Measurements from ENCODE around the gene CFAP126.
"Not testable (repeated sequence)": the region's sequence is repeated elsewhere in the genome, so short reads cannot be mapped to it uniquely, and the experiment has no call there.

Gene CFAP126

GRCh38 chr1:161379071-161379470 is 11.4 kb upstream of the CFAP126 start:
- DNase-seq = no peak

- DNase-seq = no peak
These were observed 10.3 kb upstream of the CFAP126 start for GRCh38 chr1:161378014-161378413.

GRCh38 chr1:161374373-161374772 is 6.7 kb upstream of the CFAP126 start:
- no peak for DNase-seq

DNA sequence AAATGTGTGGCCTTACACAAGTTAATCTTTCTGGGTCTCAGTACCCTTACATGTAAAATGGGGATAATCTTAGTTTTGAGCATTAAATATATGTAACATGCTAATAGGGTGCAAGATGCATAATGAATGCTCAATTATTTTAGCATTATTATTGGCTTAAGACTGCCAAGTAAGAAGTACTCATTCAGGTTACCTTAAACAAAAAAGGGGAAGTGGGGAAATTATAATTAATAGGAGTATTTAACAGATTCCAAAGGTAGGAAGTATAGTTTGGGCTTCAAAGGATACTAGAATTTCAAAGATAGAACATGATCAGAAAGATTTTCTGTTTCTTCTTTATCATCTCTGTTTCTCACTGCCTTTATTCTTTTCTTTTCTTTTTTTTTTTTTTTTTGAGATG is 5.8 kb upstream of the CFAP126 start:
- no peak for DNase-seq

- no peak for DNase-seq
These were observed 2.5 kb downstream of the CFAP126 start for GRCh38 chr1:161365207-161365606.

DNA sequence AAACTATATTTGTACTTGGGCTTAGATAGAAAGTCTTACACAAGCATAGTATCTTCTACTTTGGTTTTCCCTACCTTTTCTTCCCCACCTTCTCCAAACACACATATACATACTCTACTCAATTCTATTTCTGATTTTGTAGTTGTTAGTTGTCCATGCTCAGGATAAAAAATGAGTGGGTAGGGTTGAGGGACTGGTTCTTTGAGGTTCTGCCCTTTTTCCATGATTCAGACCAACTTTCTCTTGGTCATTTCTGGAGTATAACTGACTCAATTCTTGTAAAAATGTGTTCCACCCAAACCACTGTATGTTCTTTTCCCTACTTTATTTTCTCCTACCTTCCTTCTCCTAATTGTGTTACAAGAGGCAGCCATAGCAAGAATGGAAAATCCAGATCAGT is 3.3 kb downstream of the CFAP126 start:
- DNase-seq = no peak

GRCh38 chr1:161359291-161359690 is 8.4 kb downstream of the CFAP126 start:
- DNase-seq = no peak

DNA sequence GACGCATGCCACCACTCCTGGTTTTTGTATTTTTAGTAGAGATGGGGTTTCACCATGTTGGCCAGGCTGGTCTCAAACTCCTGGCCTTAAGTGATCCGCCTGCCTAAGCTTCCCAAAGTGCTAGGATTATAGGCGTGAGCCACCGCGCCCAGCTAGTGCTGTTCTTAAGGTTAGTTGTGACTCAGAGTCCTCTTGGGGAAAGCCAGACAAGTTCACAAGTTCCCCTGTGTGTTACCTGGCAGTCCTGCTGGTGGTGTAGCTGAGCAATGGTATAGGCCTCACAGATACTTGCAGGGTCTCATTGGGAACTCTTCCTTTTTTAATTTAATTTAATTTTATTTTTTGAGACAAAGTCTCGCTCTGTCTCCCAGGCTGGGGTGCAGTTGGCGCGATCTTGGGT is 10.6 kb downstream of the CFAP126 start:
- DNase-seq = no peak

DNA sequence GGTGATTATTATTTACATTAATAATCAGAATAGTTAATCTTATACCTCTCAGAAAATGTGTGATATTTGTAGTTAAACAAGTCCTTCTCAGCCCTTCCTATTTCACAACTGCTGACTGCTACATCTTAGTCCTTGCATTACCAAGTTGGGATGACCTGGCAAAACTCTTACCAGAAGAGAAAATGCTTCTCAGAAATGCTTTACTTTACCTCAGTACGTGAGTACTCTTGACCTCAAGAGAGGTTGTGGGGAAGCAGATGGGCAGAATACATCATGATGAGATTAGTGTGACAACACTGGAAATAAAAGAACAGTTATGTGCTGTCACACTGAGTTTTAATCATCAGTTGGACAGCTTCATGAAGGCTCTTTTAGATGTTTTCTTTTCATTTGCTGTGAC is 16.2 kb downstream of the CFAP126 start:
- no peak for DNase-seq

GRCh38 chr1:161350671-161351070 is 17.0 kb downstream of the CFAP126 start:
- DNase-seq = no peak

DNA sequence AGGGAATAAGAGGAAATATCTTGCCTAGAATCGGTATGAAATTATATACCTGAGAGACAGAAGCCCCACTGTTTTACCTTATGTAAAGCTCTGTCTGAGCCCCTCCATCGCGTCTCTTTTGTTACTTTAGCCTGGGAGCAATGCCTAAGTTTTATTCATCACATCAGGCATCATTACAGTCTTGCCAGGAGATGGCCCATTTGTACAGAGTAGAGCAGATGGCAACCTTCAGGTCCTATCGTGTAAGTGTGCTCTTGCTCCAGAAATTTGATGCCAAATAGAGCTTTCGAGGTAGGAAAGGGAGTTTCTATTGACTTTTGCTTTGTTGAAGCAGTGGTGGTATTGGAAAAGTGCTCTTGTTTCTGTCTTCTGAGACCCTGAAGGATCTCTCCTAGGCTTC is 24.9 kb downstream of the CFAP126 start:
- no peak for DNase-seq

DNA sequence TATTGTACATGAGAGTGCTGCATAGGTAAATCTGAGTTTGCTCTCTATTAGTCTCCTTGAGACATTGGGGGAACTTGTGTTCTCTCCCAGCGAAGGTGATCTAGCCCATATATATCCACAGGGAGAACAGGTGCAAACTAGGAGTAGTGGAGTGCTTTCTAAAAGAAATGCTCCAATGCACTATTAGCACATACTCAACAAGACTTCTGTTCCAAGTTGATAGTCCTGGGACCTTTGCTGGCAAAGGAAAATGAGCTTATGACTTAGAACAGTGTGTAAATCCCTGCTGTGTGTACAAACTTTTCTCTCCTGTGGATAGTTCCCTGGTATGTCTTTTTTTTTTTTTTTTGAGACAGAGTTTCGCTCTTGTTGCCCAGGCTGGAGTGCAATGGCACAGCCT is 25.5 kb downstream of the CFAP126 start:
- DNase-seq = no peak

DNA sequence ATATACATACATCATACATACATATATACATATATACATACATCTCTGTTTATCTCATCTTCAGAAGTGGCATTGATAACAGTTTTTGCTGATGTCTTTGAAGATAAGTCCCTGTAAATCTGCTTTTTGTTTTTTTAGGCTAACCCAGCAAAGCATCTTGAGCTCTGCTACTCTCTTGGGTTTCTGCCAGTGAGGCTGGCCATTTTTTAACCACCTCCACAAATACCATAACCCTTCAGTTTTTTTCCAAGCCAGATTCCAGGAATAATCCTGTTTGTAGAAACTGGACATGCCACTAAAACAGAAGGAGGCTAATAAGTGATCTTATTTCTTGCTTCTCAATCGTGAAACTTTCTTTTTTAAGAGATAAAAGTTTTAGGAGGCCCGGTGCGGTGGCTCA is 31.9 kb downstream of the CFAP126 start:
- no peak for DNase-seq

GRCh38 chr1:161333166-161333565 is 34.5 kb downstream of the CFAP126 start:
- no peak for DNase-seq

DNA sequence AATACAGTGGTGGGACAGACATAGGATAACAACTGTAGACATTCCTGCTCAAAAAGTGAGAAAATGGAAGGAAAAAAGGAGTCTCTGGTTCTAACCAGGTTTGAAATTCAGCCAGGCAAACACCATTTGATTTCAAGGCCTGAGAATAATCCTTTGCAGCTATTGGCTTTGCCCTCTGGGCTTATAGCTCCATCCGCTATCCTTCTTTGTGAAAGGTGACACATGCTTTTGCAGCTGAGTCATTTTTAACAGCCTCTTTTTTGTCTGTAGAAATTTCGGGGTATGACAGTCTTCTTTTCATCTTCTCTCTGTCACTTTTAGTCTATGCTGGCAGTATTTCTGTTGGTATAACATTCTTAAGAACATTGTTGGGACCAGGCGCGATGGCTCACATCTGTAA is 37.3 kb downstream of the CFAP126 start:
- no peak for DNase-seq

DNA sequence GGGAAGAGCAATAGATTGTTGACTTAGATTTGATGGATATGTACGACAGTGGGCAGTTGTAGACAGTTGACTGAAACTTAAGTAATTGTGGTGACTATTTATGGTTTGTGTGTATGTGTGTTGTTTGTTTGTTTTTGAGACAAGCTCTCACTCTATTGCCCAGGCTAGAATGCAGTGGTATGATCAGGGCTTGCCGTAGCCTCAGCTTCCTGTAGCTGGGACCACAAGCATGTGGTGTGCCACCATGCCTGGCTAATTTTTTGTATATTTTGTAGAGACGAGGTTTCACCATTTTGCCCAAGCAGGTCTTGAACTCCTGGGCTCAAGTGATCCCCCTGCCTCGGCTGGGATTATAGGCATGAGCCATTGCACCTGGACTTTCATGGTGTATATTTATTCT is 43.7 kb downstream of the CFAP126 start:
- no peak for DNase-seq

DNA sequence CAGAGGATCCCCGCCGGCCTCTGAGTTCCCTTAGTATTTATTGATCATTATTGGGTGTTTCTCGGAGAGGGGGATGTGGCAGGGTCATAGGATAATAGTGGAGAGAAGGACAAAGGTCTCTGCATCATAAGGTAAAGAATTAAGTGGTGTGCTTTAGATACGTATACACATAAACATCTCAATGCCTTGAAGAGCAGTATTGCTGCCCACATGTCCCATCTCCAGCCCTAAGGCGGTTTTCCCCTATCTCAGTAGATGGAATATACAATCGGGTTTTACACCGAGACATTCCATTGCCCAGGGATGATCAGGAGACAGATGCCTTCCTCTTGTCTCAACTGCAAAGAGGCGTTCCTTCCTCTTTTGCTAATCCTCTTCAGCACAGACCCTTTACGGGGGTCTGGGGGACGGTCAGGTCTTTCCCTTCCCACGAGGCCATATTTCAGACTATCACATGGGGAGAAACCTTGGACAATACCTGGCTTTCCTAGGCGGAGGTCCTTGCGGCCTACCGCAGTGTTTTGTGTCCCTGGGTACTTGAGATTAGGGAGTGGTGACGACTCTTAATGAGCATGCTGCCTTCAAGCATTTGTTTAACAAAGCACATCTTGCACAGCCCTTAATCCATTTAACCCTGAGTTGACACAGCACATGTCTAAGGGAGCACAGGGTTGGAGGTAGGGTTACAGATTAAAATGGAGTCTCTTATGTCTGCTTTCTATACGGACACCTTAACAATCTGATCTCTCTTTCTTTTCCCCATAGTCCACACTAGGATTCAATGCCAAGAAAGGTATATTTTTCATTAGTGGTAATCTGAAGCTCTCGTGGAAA is 51.6 kb downstream of the CFAP126 start:
- not testable (repeated sequence) for DNase-seq
